SHP77 (cell line): Measurements from ENCODE around the gene PLEKHM1.

Experiments
- DNase-seq, 2 experiments: peaks; one replicate each; lab custom pipeline; 2025; lab: John Stamatoyannopoulos, UW

The PLEKHM1 gene

GRCh38 chr17:45398800-45399199 lies 91.7 kb downstream of the PLEKHM1 start:
- DNase-seq = no peak

GRCh38 chr17:45397796-45398195 lies 92.7 kb downstream of the PLEKHM1 start:
- DNase-seq = no peak

- DNase-seq = no peak
Measured at GRCh38 chr17:45396496-45397205, 93.9 kb downstream of the PLEKHM1 start.

GRCh38 chr17:45395569-45396415 lies 94.7 kb downstream of the PLEKHM1 start:
- DNase-seq = no peak

GRCh38 chr17:45394913-45395568 lies 95.5 kb downstream of the PLEKHM1 start:
- peak; percentile 54 to 60 for DNase-seq

GRCh38 chr17:45394564-45394912 lies 96.0 kb downstream of the PLEKHM1 start:
- DNase-seq = no peak

- DNase-seq = no peak
Measured at GRCh38 chr17:45394091-45394490, 96.4 kb downstream of the PLEKHM1 start.

- DNase-seq = no peak
Measured at GRCh38 chr17:45393411-45393810, 97.1 kb downstream of the PLEKHM1 start.

GRCh38 chr17:45391918-45392317 lies 98.6 kb downstream of the PLEKHM1 start:
- no peak for DNase-seq

- DNase-seq = no peak
Measured at GRCh38 chr17:45391291-45391690, 99.2 kb downstream of the PLEKHM1 start.

GRCh38 chr17:45389354-45389753 lies 101.2 kb downstream of the PLEKHM1 start:
- no peak for DNase-seq

GRCh38 chr17:45388604-45389325 lies 101.8 kb downstream of the PLEKHM1 start:
- no peak for DNase-seq

- no peak for DNase-seq
Measured at GRCh38 chr17:45387739-45388138, 102.8 kb downstream of the PLEKHM1 start.

GRCh38 chr17:45386178-45386577 lies 104.3 kb downstream of the PLEKHM1 start:
- DNase-seq = no peak
